ENCODE measurements around the gene DHRSX. TPM values are rescaled to one million over a fixed set of nuclear protein-coding genes. Genes with fewer than 3 reads are reported as not detected.

The DHRSX gene
- total and polyA plus RNA-seq, 9 of the 15 experiments (the other 6 are each of a cell fraction or from before 2014, with no cell fraction given): 0.59 to 11.0 (median 6.2) TPM

- BruUV-seq (replicated peaks): no TSS peak
- CTCF ChIA-PET (ENCODE audit: low intra/inter-chr PET ratio): no interaction called here
- 4% methylated on average over 5 of the region's 5 CpGs for WGBS (ENCODE audit: insufficient coverage, low coverage, missing lambda C conversion rate)
- no peaks in the 10 kb centered on the region; a peak in 2 of 5 replicates for H3K27me3 ChIP-seq (ENCODE audit: control insufficient read depth in 2 of 2, insufficient read depth in 2 of 2, low read length in 2 of 2)
- H3K4me1 ChIP-seq (replicated peaks in 1 of 2; ENCODE audit: control insufficient read depth in 2 of 2, insufficient read depth in 2 of 2, low read length in 2 of 2): no peaks in the 10 kb centered on the region
- H3K9me3 ChIP-seq (replicated peaks; ENCODE audit: control insufficient read depth, insufficient read depth, low read depth, low read length): no peaks in the 10 kb centered on the region
- H3K79me2 ChIP-seq (ENCODE audit: control insufficient read depth, insufficient read depth, low read length): no peaks in the 10 kb centered on the region
- in situ Hi-C loops (cut with MboI): no loop called here
- intact Hi-C loops (cut with micrococcal nuclease): no loop called here
- no peak overlapping the region for H3K9ac ChIP-seq (ENCODE audit: insufficient read depth in 1 of 2, low read depth in 2 of 2, low read length in 2 of 2)
- no peak for DNase-seq (ENCODE audit: extremely low read depth in 1 of 4, low spot score in 3 of 4)
- no peak for ATAC-seq
- H3K36me3 ChIP-seq (ENCODE audit: control insufficient read depth, insufficient read depth, low read length): no peaks in the 10 kb centered on the region
- H3K4me3 ChIP-seq: no peak overlapping the region
- no peaks in the 10 kb centered on the region for H3K9me1 ChIP-seq (ENCODE audit: control insufficient read depth, insufficient read depth, low read length)
- POLR2A ChIA-PET: no interaction called here
- no peak overlapping the region for H3K4me2 ChIP-seq (ENCODE audit: insufficient read depth, low read length)
- no peak overlapping the region for H3K27ac ChIP-seq (ENCODE audit: extremely low read depth, low read depth, low read length)
- no peak for FAIRE-seq
- no peak overlapping the region for H2AFZ ChIP-seq (ENCODE audit: low read depth, low read length)
- H4K20me1 ChIP-seq (replicated peaks; ENCODE audit: control insufficient read depth, insufficient read depth, low read length): no peaks in the 10 kb centered on the region
- no peak for TF ChIP-seq STAG1 (CRISPR knock-in tag; IDR thresholded peaks at IDR 0.05; ENCODE audit: borderline replicate concordance)
- no peak for TF ChIP-seq ATF4 (CRISPR knock-in tag; IDR thresholded peaks at IDR 0.05)
- TF ChIP-seq POLR2AphosphoS2 (IDR thresholded peaks at IDR 0.05; ENCODE audit: low read length): no peak
- no peak for TF ChIP-seq ZNF592 (IDR thresholded peaks at IDR 0.05)
- no peak for TF ChIP-seq SOX6 (IDR thresholded peaks at IDR 0.05)
- TF ChIP-seq ZBTB9 (CRISPR knock-in tag; IDR thresholded peaks at IDR 0.05): no peak
- no peak for TF ChIP-seq HOXB6 (CRISPR knock-in tag; IDR thresholded peaks at IDR 0.05; ENCODE audit: borderline replicate concordance)
- TF ChIP-seq TSHZ1 (CRISPR knock-in tag; IDR thresholded peaks at IDR 0.05): no peak
- no peak for TF ChIP-seq L3MBTL2 (IDR thresholded peaks at IDR 0.05)
- no peak for TF ChIP-seq CHD4 (IDR thresholded peaks at IDR 0.05; ENCODE audit: insufficient read depth, insufficient replicate concordance, low read depth, low read length, poor library complexity, severe bottlenecking)
- TF ChIP-seq FOXA3 (CRISPR knock-in tag; conservative IDR thresholded peaks at IDR 0.05 in 1 of 2, IDR thresholded peaks at IDR 0.05 in 1 of 2): no peak
- TF ChIP-seq PCBP1 (IDR thresholded peaks at IDR 0.05; ENCODE audit: low read depth, low read length, poor library complexity, severe bottlenecking): no peak
- TF ChIP-seq SMARCE1 (IDR thresholded peaks at IDR 0.05): no peak
Measured at GRCh38 chrX:2514131-2514530, 13.4 kb upstream of the DHRSX start.
